Measurements from ENCODE around the gene PCDHB4.
A peak's percentile ranks its signal among the peaks of the same experiment; 100 is the strongest.
"Not testable (repeated sequence)": the region's sequence is repeated elsewhere in the genome, so short reads cannot be mapped to it uniquely, and the experiment has no call there.

PCDHB4 gene

DNA sequence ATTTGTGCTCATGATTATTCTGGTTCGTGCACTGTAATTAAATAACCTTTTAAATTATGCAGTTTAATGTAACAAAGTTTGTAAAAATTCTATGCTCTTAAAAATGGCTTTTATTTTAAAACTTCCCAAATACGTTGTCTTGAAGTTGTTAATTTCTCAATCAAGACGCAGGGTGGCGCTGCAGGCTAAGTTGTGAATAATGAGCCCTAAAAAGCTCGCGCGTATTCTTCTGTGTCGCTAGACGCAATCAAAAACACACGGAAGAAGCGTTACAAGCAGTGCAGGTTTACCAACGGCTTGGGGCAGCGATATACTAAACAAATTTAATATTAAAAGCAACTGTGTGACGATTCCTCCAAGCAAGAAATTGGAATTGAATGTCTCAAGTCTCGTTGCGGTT, at the start of gene PCDHB4:
TSS of gene PCDHB4 (plus strand) at position 256 of the 400 bp plus-strand sequence. CDS start 181 bp downstream, outside the sequence.
- peak; percentile 5 for DNase-seq

DNA sequence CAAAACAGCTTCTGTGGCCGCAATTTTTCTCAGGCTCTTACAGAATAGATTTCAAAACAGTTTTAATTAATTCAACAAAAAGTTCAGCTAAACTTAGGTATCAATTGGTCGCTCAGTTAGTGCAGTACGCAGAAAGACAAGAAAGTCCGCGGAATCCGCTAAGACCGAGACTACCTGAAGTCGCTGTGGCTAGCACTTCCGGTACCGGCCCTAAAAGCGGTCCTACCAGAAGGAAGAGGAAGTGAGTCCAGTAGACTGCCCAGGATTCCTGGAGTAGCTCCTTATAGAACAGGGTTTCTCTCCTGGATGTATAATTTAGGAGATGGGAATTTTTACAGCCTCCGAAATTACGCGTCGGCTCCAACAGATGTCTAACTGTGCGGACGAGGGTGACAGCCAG, 43.8 kb upstream of the PCDHB4 start:
- DNase-seq = no peak

DNA sequence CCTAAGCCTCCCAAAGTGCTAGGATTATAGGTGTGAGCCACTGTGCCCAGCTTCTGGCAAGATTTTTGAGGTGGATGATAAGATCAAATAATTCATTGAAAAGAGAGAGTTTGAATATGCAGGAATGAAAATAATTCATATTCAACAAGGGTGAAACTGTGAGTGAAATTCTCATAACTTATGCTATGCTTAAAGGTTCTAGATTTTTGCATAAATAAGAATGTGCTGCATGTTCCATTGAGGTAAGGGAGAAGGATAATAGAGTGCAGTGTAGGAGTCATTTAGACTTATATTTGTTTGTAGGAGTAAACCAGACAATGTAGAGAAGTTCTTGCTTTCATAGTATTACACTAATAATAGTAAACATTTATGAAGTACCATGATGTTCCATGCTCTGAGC, 39.4 kb upstream of the PCDHB4 start:
- DNase-seq = no peak

DNA sequence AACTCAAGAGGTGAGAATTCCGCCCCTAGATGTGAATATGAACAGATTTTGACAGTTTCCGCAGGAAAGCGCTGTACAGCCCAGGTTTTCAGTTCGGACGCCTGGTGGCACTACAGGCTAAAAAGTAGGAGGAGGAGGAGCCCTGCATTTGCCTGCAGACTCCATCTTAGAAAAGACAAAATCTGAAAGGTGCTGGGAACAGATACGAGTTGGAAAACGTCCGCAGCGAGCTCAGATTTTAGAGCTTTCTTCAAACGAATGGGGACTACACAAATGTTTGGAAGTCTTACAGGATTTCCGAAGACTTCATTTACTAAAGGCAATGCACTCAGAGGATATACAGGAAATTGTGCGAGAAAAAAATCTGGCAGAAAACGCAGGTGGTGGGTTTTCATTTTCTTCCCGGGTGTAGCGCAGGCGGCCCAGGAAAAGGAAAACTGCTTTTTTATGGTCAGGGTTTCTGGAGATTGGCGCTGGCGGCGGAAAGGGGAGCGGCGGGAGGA, 37.1 kb upstream of the PCDHB4 start:
- peak; percentile 44 for DNase-seq

DNA sequence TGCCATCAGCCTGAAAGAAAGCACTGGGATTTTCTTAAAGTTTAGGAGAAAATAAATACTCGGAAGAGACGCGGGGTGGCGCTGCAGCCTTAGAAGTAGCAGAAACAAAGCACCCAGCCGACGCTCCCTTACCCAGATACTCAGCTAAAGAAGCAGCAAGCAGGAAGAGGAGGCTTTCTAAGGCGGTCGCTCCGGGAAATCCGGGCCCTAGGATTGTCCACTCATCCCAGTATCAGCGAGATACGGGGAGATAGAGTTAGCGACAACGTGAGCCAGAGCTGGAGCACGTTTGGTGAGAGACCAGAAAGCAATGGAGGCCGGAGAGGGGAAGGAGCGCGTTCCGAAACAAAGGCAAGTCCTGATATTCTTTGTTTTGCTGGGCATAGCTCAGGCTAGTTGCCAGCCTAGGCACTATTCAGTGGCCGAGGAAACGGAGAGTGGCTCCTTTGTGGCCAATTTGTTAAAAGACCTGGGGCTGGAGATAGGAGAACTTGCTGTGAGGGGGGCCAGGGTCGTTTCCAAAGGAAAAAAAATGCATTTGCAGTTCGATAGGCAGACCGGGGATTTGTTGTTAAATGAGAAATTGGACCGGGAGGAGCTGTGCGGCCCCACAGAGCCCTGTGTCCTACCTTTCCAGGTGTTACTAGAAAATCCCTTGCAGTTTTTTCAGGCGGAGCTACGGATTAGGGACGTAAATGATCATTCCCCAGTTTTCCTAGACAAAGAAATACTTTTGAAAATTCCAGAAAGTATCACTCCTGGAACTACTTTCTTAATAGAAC, 26.9 kb upstream of the PCDHB4 start, which contains the start of gene PCDHB2:
TSS of gene PCDHB2 (plus strand) at position 135 of the 782 bp plus-strand sequence. CDS start at position 311, 176 bp downstream.
- DNase-seq = no peak

DNA sequence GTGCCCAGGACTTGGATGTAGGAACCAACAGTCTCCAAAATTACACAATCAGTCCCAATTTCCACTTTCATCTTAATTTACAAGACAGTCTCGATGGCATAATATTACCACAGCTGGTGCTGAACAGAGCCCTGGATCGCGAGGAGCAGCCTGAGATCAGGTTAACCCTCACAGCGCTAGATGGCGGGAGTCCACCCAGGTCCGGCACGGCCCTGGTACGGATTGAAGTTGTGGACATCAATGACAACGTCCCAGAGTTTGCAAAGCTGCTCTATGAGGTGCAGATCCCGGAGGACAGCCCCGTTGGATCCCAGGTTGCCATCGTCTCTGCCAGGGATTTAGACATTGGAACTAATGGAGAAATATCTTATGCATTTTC, 26.4 kb upstream of the PCDHB4 start:
- DNase-seq = no peak

DNA sequence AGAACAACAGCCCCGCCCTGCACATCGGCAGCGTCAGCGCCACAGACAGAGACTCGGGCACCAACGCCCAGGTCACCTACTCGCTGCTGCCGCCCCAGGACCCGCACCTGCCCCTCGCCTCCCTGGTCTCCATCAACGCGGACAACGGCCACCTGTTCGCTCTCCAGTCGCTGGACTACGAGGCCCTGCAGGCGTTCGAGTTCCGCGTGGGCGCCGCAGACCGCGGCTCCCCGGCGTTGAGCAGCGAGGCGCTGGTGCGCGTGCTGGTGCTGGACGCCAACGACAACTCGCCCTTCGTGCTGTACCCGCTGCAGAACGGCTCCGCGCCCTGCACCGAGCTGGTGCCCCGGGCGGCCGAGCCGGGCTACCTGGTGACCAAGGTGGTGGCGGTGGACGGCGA, 25.4 kb upstream of the PCDHB4 start:
- DNase-seq = not testable (repeated sequence)

DNA sequence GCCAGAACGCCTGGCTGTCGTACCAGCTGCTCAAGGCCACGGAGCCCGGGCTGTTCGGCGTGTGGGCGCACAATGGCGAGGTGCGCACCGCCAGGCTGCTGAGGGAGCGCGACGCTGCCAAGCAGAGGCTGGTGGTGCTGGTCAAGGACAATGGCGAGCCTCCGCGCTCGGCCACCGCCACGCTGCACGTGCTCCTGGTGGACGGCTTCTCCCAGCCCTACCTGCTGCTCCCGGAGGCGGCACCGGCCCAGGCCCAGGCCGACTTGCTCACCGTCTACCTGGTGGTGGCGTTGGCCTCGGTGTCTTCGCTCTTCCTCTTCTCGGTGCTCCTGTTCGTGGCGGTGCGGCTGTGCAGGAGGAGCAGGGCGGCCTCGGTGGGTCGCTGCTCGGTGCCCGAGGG, 25.0 kb upstream of the PCDHB4 start:
- DNase-seq = not testable (repeated sequence)

DNA sequence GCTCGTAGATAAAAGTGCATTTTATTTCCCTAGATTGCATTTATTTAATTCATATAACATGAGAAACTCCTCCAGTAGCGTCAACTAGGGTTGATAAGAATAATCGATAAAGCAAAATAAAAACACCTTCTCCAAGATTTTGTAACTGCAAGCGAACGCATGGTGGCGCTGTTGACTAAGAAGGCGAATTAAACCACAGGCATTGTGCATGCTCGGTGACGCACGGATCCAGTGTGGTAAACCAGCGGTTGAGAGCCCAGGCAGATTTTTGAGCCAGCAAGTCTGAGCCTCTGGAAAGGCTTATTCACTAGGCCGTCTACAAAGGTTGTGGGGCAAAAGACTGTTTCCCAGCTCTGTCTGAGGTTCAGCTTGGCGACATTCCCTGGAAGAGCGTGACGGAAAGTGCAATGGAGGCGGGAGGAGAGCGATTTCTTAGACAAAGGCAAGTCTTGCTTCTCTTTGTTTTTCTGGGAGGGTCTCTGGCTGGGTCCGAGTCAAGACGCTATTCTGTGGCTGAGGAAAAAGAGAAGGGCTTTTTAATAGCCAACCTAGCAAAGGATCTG, 21.3 kb upstream of the PCDHB4 start, which contains the start of gene PCDHB3:
TSS of gene PCDHB3 (plus strand) at position 231 of the 563 bp plus-strand sequence. CDS start at position 408, 177 bp downstream.
- DNase-seq = peak; percentile 61

DNA sequence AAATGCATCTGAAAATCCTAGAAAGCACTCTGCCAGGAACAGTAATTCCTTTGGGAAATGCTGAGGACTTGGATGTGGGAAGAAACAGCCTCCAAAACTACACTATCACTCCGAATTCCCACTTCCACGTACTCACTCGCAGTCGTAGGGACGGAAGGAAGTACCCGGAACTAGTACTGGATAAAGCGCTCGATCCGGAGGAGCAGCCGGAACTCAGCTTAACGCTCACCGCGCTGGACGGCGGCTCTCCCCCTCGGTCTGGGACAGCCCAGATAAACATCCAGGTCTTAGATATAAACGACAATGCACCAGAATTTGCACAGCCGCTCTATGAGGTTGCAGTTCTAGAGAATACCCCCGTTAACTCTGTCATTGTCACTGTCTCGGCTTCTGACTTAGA, 20.6 kb upstream of the PCDHB4 start:
- no peak for DNase-seq

DNA sequence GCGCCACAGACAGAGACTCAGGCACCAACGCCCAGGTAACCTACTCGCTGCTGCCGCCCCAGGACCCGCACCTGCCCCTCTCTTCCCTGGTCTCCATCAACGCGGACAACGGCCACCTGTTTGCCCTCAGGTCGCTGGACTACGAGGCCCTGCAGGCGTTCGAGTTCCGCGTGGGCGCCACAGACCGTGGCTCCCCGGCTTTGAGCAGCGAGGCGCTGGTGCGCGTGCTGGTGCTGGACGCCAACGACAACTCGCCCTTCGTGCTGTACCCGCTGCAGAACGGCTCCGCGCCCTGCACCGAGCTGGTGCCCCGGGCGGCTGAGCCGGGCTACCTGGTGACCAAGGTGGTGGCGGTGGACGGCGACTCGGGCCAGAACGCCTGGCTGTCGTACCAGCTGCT, 19.5 kb upstream of the PCDHB4 start:
- DNase-seq = not testable (repeated sequence)

DNA sequence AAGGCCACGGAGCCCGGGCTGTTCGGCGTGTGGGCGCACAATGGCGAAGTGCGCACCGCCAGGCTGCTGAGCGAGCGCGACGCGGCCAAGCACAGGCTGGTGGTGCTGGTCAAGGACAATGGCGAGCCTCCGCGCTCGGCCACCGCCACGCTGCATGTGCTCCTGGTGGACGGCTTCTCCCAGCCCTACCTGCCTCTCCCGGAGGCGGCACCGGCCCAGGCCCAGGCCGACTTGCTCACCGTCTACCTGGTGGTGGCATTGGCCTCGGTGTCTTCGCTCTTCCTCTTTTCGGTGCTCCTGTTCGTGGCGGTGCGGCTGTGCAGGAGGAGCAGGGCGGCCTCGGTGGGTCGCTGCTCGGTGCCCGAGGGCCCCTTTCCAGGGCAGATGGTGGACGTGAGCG, 19.1 kb upstream of the PCDHB4 start:
- not testable (repeated sequence) for DNase-seq

DNA sequence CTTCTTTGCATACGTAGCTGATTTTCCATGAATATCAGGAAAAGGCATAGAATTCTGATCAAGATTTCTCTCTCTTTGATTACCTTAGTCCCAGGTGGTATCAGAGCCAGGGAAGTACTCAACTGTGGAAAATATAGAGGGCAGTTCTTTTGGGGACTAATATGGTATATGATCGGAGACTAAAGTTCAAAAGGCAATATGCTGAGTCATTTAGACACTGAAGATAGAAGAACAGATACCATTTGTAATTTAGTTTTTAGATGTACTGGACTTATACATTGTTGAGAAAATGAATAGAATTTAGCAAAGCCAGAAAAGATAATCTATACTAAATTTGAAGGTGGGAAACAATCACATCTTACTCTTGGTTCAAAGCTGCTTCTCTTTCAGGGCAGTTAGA, 16.3 kb upstream of the PCDHB4 start:
- no peak for DNase-seq

DNA sequence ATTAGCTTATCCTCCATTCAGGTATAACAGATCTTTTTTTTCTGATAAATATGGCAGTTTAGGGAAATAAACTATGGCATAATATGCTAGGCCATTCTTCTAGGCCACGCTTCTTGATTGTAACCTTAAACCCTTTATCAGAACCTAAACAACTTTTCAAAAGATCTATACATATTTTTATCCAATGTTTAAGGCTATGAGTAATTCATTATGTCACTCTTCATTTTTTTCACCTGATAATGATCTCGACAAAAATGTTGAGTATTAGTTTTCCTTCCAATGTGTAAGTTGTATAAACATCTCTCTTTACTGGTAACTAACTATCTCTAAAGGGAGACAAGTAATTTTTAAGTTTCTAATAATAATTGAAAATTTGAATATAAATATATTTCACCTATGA, 2.4 kb upstream of the PCDHB4 start:
- DNase-seq = no peak

DNA sequence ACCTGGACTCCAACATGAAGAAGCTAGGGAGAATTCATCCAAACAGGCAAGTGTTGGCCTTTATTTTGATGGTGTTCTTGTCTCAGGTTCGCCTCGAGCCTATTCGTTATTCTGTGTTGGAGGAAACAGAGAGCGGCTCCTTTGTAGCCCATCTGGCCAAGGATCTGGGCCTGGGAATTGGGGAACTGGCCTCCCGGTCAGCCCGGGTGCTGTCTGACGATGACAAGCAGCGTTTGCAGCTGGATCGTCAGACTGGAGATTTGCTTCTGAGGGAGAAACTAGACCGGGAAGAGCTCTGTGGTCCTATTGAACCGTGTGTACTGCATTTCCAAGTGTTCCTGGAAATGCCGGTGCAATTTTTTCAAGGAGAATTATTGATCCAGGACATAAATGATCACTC, 367 bp downstream of the PCDHB4 start:
- no peak for DNase-seq

DNA sequence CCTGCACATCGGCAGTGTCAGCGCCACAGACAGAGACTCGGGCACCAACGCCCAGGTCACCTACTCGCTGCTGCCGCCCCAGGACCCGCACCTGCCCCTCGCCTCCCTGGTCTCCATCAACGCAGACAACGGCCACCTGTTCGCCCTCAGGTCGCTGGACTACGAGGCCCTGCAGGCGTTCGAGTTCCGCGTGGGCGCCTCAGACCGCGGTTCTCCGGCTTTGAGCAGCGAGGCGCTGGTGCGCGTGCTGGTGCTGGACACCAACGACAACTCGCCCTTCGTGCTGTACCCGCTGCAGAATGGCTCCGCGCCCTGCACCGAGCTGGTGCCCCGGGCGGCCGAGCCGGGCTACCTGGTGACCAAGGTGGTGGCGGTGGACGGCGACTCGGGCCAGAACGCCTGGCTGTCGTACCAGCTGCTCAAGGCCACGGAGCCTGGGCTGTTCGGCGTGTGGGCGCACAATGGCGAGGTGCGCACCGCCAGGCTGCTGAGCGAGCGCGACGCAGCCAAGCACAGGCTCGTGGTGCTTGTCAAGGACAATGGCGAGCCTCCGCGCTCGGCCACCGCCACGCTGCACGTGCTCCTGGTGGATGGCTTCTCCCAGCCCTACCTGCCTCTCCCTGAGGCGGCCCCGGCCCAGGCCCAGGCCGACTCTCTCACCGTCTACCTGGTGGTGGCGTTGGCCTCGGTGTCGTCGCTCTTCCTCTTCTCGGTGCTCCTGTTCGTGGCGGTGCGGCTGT, 1.9 kb downstream of the PCDHB4 start:
- not testable (repeated sequence) for DNase-seq

DNA sequence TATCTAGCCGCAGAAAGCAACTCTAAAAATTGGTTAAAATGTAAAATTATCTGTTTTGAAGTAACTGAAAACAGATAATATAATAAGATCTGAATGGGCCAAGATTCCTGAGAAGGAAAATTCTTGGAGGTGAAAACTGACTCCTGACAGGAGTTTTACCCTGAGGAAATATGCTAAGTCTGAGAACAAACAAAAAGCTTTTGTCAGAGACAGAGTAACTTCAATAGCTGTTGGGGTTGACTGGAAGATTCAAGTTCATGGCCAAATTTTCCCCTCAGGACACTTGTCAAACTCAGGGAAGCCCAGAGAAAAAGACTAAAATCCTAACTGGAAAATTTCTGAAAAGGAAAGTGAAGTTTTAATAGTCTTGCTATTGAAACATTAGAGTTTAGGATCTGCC, 5.7 kb downstream of the PCDHB4 start:
- no peak for DNase-seq

DNA sequence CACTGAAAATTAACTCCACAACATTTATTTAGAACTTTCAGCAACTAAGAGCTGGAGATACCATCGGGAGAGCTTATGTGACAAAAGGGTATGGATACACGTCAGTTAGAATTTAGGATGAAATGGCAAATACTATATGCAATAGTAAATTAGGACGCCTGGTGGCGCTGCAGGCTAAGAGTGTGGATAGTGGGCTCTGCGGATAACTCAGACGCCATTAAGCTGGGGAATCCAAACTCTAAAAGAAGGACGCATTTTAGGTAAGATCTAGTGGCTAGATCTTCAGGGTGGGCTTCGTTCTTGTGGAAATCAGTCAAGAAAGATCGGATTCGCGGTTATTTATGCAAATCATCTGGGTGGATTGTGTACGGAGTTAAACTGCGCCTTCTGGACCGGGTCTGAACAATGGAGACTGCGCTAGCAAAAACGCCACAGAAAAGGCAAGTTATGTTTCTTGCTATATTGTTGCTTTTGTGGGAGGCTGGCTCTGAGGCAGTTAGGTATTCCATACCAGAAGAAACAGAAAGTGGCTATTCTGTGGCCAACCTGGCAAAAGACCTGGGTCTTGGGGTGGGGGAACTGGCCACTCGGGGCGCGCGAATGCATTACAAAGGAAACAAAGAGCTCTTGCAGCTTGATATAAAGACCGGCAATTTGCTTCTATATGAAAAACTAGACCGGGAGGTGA, 13.6 kb downstream of the PCDHB4 start, which contains the start of gene PCDHB5:
TSS of gene PCDHB5 (plus strand) at position 177 of the 688 bp plus-strand sequence. CDS start at position 406, 229 bp downstream.
- DNase-seq = peak; percentile 7

DNA sequence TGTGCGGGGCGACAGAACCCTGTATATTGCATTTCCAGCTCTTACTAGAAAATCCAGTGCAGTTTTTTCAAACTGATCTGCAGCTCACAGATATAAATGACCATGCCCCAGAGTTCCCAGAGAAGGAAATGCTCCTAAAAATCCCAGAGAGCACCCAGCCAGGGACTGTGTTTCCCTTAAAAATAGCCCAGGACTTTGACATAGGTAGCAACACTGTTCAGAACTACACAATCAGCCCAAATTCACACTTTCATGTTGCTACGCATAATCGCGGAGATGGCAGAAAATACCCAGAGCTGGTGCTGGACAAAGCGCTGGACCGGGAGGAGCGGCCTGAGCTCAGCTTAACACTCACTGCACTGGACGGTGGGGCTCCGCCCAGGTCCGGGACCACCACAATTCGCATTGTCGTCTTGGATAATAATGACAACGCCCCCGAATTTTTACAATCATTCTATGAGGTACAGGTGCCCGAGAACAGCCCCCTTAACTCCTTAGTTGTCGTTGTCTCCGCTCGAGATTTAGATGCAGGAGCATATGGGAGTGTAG, 14.2 kb downstream of the PCDHB4 start:
- no peak for DNase-seq

DNA sequence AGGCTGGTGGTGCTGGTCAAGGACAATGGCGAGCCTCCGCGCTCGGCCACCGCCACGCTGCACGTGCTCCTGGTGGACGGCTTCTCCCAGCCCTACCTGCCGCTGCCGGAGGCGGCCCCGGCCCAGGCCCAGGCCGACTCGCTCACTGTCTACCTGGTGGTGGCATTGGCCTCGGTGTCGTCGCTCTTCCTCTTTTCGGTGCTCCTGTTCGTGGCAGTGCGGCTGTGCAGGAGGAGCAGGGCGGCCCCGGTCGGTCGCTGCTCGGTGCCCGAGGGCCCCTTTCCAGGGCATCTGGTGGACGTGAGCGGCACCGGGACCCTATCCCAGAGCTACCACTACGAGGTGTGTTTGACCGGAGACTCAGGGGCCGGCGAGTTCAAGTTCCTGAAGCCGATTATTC, 15.7 kb downstream of the PCDHB4 start:
- not testable (repeated sequence) for DNase-seq

DNA sequence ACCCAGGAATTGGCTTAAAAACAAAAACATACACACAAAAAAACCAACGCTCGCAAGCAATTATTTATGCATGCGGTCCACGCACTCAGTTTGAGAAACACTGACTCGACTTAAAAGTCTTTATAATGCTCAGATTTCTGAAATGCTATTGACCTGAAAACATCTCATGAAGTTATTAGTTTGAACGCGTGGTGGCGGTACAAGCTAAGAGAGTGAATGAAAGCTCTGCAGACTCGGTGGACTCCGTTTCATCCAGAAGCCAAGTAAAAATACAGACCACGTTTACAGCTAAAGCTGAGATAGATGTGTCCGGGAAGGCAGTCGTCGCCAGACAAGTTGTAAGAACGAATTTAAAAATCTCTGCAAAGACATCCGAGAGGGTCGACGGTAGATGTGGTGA, 28.2 kb downstream of the PCDHB4 start, which contains the start of gene PCDHB6:
TSS of gene PCDHB6 (plus strand) at position 246 of the 400 bp plus-strand sequence. CDS start 201 bp downstream, outside the sequence.
- peak; percentile 13 for DNase-seq
